Activated naive CD8-positive, alpha-beta T cell treated with anti-CD3 and anti-CD28 coated beads, Interleukin-2, amount 10 ng/mL, durations not matched to agents 7 days and 5 days (primary cell): Measurements from ENCODE around the gene NTN4. TPM values are rescaled to one million over a fixed set of nuclear protein-coding genes. Genes with fewer than 3 reads are reported as not detected.

Experiments
- total RNA-seq, 2 experiments: library from RNA; stranded (reverse); gene quantifications; one replicate each; pipeline ENCODE4 v1.2.3, GENCODE V29; 2021

NTN4 gene
- total RNA-seq, 2 experiments from 2014 or later = 0.08 to 0.17 TPM

Other genes with a start within 250 kb of the NTN4 start
- 10 to 100 TPM; 25.8 to 28.8 TPM for gene USP44, start 239.3 kb downstream of the NTN4 start, total RNA-seq
- 10 to 100 TPM; 30.7 to 34.1 TPM for gene SNRPF, start 68.2 kb upstream of the NTN4 start, total RNA-seq
- gene CCDC38, start 151.8 kb upstream of the NTN4 start, total RNA-seq = under 1 TPM in 1 of 2 experiments, not detected in 1; 0.19 TPM
- gene AMDHD1, start 152.6 kb upstream of the NTN4 start, total RNA-seq = 1 to 10 TPM; 1.3 to 2.0 TPM
- gene HAL, start 205.6 kb upstream of the NTN4 start, total RNA-seq = under 1 TPM; 0.14 to 0.23 TPM
- 10 to 100 TPM; 49.2 to 50.7 TPM for gene LTA4H, start 244.8 kb upstream of the NTN4 start, total RNA-seq